Transverse colon (tissue), 4 donors: Measurements from ENCODE around the gene ERP29. TPM values are rescaled to one million over a fixed set of nuclear protein-coding genes. Genes with fewer than 3 reads are reported as not detected.
"Not testable (repeated sequence)": the region's sequence is repeated elsewhere in the genome, so short reads cannot be mapped to it uniquely, and the experiment has no call there.

ENCODE experiments used
- DNase-seq: peaks from one replicate; pipeline ENCODE4 v3.0.0-alpha.2; 2019
- H3K27ac ChIP-seq, 4 donors: fragments of 200-600 bp; sonication (generic); 2 replicates each; pipeline ENCODE4 v1.5.1; 2016 to 2018; ENCODE audit warnings: inconsistent platforms in 4 of 4
- H3K27me3 ChIP-seq: fragments of 200-600 bp; sonication (generic); 2 replicates; pipeline ENCODE4 v1.5.1; 2017; ENCODE audit warnings: inconsistent platforms
- H3K36me3 ChIP-seq, 4 donors: fragments of 200-600 bp; sonication (generic); 2 replicates each; pipeline ENCODE4 v1.5.1; 2017 to 2019; ENCODE audit warnings: inconsistent platforms in 4 of 4
- H3K4me1 ChIP-seq, 4 donors: fragments of 200-600 bp; sonication (generic); 2 replicates each; pipeline ENCODE4 v1.5.1; 2017 to 2020; ENCODE audit warnings: inconsistent platforms in 4 of 4
- H3K4me3 ChIP-seq, 4 donors: fragments of 200-600 bp; sonication (generic); 1 replicate in 1 of 4; 2 replicates in 3 of 4; pipeline versions ENCODE4 v1.5.1 to v1.6.1; 2017 to 2019; ENCODE audit warnings: inconsistent platforms in 4 of 4
- H3K9me3 ChIP-seq, 2 donors: fragments of 200-600 bp; sonication (generic); 2 replicates each; pipeline ENCODE4 v1.5.1; 2017 to 2019; ENCODE audit warnings: inconsistent platforms in 2 of 2
- CTCF ChIP-seq, 5 experiments: fragments of 200-600 bp in 3 of 5; fragments of 450-650 bp in 2 of 5; sonication (generic) in 3 of 5; IDR thresholded peaks; 1 replicate in 2 of 5; 2 replicates in 3 of 5; pipeline ENCODE4 v1.5.1; 2016 to 2017; ENCODE audit warnings: antibody characterized with exemption in 5 of 5, inconsistent platforms in 3 of 5, mild to moderate bottlenecking in 2 of 5, moderate library complexity in 1 of 5
- EP300 ChIP-seq: sonication (generic); formaldehyde crosslinking; IDR thresholded peaks from one replicate; pipeline ENCODE4 v1.6.1; 2017; ENCODE audit warnings: antibody characterized with exemption, low read depth
- POLR2A ChIP-seq: fragments of 450-650 bp; IDR thresholded peaks from one replicate; pipeline ENCODE4 v1.6.1; 2016; ENCODE audit warnings: antibody characterized with exemption, mild to moderate bottlenecking, moderate library complexity
- POLR2AphosphoS5 ChIP-seq, 3 donors: sonication (generic); formaldehyde crosslinking; IDR thresholded peaks; one replicate each; pipeline ENCODE4 v1.6.1; 2016; ENCODE audit warnings: antibody characterized with exemption in 3 of 3
- WGBS, 2 donors: methylation state at CpG; one replicate each; pipeline ENCODE4 v1.1.5; 2018; ENCODE audit warnings: low coverage in 1 of 2; 5-methylcytosine and 5-hydroxymethylcytosine counted together
- in situ Hi-C, 4 donors: fragments of 200-750 bp; cut with MboI; loops; one replicate each; pipeline versions ENCODE4 v1.15.0 to v1.15.1; 2017; ENCODE audit warnings: low sequenced_read_pairs in 3 of 4, low pct_ligation_motif_present in 1 of 4, low pct_unique_long_range_greater_than_20kb in 1 of 4
- intact Hi-C: fragments of 100-400 bp; cut with DNase I; formaldehyde crosslinking; loops from one replicate; pipeline ENCODE4 v1.15.1; 2023; ENCODE audit warnings: low total_unique reads
- total RNA-seq, 4 donors: library from RNA; depleted of rRNA; stranded (reverse); fragments of >200 nt; gene quantifications; one replicate each; pipeline ENCODE4 v1.1.0, GENCODE V29; 2016

ERP29 gene
- total RNA-seq, 4 donors from 2014 or later, result 16.5 to 69.8 (median 37.5) TPM

DNA sequence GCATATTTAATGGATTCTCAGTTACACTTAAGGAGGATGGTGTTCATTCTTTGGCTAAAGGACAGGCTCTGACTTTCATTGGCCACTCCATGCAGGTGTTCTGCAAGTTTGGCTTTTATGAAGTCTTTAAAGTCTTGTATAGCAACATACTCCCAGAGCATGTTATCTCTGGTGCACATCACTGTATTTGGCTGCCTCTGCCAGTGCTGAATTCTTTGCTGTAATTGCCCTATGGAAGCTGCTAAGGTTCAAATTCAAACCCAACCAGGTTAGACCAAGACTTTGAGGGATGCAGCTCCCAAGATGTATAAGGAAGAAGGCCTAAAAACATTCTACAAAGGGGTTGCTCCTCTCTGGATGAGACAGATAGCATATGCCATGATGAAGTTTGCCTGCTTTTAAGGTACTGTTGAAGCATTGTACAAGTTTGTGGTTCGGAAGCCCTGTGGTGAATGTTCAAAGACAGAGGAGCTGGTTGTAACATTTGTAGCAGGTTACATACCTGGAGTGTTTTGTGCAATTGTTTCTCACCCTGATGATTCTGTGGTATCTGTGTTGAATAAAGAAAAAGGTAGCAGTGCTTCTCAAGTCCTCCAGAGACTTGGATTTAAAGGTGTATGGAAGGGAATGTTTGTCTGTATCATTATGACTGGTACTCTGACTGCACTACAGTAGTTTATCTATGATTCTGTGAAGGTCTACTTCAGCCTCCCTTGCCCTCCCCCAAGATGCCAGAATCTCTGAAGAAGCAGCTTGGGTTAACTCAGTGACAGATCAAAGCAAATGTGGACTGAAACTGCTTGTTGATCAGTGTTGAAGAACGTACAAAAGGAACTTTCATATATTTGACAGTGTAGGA is 19.7 kb upstream of the ERP29 start:
- no peaks in the 10 kb centered on the region for H3K9me3 ChIP-seq
- no peaks in the 10 kb centered on the region for H3K4me1 ChIP-seq
- in situ Hi-C loops (no loop called here), intact Hi-C loops (no loop called here)
- TF ChIP-seq POLR2A, result no peak
- TF ChIP-seq EP300, result no peak
- no peak for TF ChIP-seq CTCF (IDR thresholded peaks at IDR 0.05)
- TF ChIP-seq POLR2AphosphoS5 (IDR thresholded peaks at IDR 0.05), result no peak
- no peaks in the 10 kb centered on the region for H3K27me3 ChIP-seq
- H3K27ac ChIP-seq, result peak overlapping the region in 2 of 4 donors; percentile 3 to 18
- no peak for DNase-seq
- H3K4me3 ChIP-seq, result no peak overlapping the region
- WGBS, 2 donors, result 73% methylated on average over 2 of the region's 2 CpGs; no CpG with 5 or more reads in 1 of the 2 donors
- no peaks in the 10 kb centered on the region for H3K36me3 ChIP-seq

GRCh38 chr12:111994211-111995111 is 18.8 kb upstream of the ERP29 start:
- H3K4me1 ChIP-seq, H3K9me3 ChIP-seq, DNase-seq, H3K27me3 ChIP-seq, H3K36me3 ChIP-seq, in situ Hi-C loops, intact Hi-C loops: not testable (repeated sequence)
- 47 to 54% methylated on average over 7 to 17 of the region's 17 CpGs for WGBS, 2 donors
- peak overlapping the region in 2 of 4 donors; percentile 3 to 18 for H3K27ac ChIP-seq
- H3K4me3 ChIP-seq, result peak overlapping the region in 1 of 4 donors; percentile 20

DNA sequence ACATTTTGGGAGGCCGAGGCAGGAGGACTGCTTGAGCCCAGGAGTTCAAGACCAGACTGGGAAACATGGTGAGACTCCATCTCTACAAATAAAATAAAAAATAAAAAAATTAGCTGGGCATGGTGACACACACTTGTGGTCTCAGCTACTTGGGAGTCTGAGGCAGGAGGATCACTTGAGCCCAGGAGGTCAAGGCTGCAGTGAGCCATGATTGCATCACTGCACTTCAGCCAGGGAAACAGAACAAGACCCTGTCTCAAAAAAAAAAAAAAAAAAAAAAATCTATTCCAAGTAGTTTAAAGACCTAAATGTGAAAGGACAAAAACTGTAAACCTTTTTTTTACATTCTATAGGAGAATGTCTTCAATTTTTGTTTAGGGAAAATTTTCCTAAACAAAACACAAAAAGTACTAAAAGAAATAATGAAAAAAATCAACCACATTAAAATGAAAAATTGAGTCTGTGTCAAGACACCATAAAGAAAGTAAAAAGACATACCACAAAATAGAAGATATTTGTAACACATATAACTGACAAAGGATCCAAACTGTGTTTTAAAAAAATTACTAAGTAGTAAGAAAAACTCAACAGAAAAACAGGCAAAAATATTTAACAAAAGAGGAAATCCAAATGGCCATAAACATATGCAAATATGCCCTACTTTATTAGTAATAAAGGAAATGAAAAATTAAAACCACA is 17.3 kb upstream of the ERP29 start:
- no peak for DNase-seq
- in situ Hi-C loops, result no loop called here
- WGBS, 2 donors, result 95% methylated on average over 1 of the region's 1 CpG; no CpG with 5 or more reads in 1 of the 2 donors

DNA sequence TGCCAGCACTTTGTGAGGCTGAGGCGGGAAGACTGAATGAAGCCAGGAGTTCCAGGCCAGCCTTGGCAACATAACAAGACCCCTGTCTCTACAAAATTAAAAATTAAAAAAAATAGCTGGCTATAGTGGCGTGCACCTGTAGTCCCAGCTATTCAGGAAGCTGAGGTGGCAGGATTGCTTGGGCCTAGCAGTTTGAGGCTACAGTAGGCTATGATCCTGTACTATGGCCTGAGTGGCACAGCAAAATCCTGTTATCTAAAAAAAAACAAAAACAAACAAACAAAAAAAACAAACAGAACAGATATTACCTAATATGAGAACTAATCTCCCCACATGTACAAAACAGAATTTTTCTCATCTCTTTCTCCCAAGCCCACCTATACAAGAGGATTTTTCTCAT is 15.9 kb upstream of the ERP29 start:
- no peak overlapping the region for H3K27ac ChIP-seq
- H3K4me1 ChIP-seq, result no peaks in the 10 kb centered on the region
- H3K36me3 ChIP-seq, result no peaks in the 10 kb centered on the region
- H3K27me3 ChIP-seq, result no peaks in the 10 kb centered on the region
- H3K9me3 ChIP-seq, result no peaks in the 10 kb centered on the region
- 93 to 100% methylated on average over 2 of the region's 2 CpGs for WGBS, 2 donors
- intact Hi-C loops (no loop called here), in situ Hi-C loops (no loop called here)
- no peak for DNase-seq
- TF ChIP-seq POLR2AphosphoS5 (IDR thresholded peaks at IDR 0.05) (no peak), EP300 (no peak), POLR2A (no peak), CTCF (IDR thresholded peaks at IDR 0.05) (no peak)
- no peak overlapping the region for H3K4me3 ChIP-seq

More for the DNA sequence above, 17.3 kb upstream of the ERP29 start:
- intact Hi-C loops, result no loop called here
- TF ChIP-seq POLR2AphosphoS5 (IDR thresholded peaks at IDR 0.05) (no peak), CTCF (IDR thresholded peaks at IDR 0.05) (no peak), EP300 (no peak), POLR2A (no peak)
- H3K4me1 ChIP-seq, result no peaks in the 10 kb centered on the region
- H3K27ac ChIP-seq, result no peak overlapping the region
- H3K4me3 ChIP-seq, result no peak overlapping the region
- H3K9me3 ChIP-seq, result no peaks in the 10 kb centered on the region
- no peaks in the 10 kb centered on the region for H3K27me3 ChIP-seq
- no peaks in the 10 kb centered on the region for H3K36me3 ChIP-seq
